Mesothelial cell of epicardium (in vitro differentiated cells): Measurements from ENCODE around the gene KCNK7. TPM values are rescaled to one million over a fixed set of nuclear protein-coding genes. Genes with fewer than 3 reads are reported as not detected.
"Not testable (repeated sequence)": the region's sequence is repeated elsewhere in the genome, so short reads cannot be mapped to it uniquely, and the experiment has no call there.

ENCODE experiments used
- DNase-seq, 2 experiments: peaks; one replicate each; pipeline ENCODE4 v3.0.0; 2021; ENCODE audit warnings: low spot score in 2 of 2; ENCODE audit not compliant: unreplicated experiment in 2 of 2
- H3K27ac Mint-ChIP-seq: 2 replicates; pipeline ENCODE4 v1.8.0; 2021; ENCODE audit warnings: mixed read lengths
- H3K27me3 Mint-ChIP-seq: 2 replicates; pipeline ENCODE4 v1.8.0; 2021; ENCODE audit warnings: low read depth, mixed read lengths
- H3K36me3 Mint-ChIP-seq: 2 replicates; pipeline ENCODE4 v1.8.0; 2021; ENCODE audit warnings: mixed read lengths
- H3K4me1 Mint-ChIP-seq: 2 replicates; pipeline ENCODE4 v1.8.0; 2021; ENCODE audit warnings: mixed read lengths
- H3K4me3 Mint-ChIP-seq: 2 replicates; pipeline ENCODE4 v1.8.0; 2021; ENCODE audit warnings: mild to moderate bottlenecking, moderate library complexity, mixed read lengths
- H3K9me3 Mint-ChIP-seq: 2 replicates; pipeline ENCODE4 v1.8.0; 2021; ENCODE audit warnings: mixed read lengths
- total RNA-seq: library from RNA; stranded (reverse); gene quantifications from 3 replicates; pipeline ENCODE4 v1.2.1, GENCODE V29; 2021
- TF ChIP-seq, protein P1 (sequence below): fragments of 200-600 bp; sonication (generic); IDR thresholded peaks from one replicate; pipeline ENCODE4 v1.5.0; 2021; ENCODE audit warnings: antibody characterized with exemption; ENCODE audit not compliant: unreplicated experiment

KCNK7 gene
- total RNA-seq, 1 donor from 2014 or later, result 2.4 TPM

DNA sequence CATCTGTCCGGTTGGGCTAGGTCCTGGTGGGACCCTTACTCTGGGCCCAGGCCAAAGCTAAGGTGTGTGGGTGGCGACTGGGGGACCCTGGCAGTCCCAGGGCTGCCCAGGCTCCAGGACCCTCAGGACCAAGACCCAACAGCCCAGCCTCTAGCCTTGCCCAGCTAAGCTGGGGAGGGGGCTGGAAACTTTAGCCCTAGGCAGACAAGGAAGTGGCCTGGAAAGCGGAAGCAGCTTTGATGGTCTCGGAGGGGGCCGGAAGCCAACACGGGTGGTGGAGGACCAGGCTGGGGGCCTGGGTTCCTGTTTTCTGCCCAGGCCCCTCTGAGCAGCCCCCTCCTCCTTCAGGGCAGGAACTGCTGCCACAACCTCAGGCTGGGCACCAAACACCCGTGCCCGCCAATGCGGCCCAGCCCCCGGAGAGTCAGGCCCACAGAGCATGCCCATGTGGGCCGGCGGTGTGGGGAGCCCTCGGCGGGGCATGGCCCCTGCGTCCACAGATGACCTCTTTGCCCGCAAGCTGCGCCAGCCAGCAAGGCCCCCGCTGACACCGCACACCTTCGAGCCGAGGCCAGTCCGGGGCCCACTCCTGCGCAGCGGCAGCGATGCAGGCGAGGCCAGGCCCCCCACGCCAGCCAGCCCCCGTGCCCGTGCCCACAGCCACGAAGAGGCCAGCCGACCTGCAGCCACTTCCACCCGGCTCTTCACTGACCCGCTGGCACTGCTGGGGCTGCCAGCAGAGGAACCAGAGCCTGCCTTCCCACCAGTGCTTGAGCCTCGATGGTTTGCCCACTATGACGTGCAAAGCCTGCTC is 45.1 kb upstream of the KCNK7 start:
- H3K36me3 Mint-ChIP-seq, result peaks cover 6% of the 10 kb centered on the region
- H3K4me1 Mint-ChIP-seq, result peaks cover 35% of the 10 kb centered on the region
- peak overlapping the region; percentile 39 for H3K27ac Mint-ChIP-seq
- no peaks in the 10 kb centered on the region for H3K9me3 Mint-ChIP-seq
- peaks cover 2% of the 10 kb centered on the region for H3K27me3 Mint-ChIP-seq
- no peak overlapping the region for H3K4me3 Mint-ChIP-seq
- DNase-seq, result no peak
- TF ChIP-seq, protein P1, sequence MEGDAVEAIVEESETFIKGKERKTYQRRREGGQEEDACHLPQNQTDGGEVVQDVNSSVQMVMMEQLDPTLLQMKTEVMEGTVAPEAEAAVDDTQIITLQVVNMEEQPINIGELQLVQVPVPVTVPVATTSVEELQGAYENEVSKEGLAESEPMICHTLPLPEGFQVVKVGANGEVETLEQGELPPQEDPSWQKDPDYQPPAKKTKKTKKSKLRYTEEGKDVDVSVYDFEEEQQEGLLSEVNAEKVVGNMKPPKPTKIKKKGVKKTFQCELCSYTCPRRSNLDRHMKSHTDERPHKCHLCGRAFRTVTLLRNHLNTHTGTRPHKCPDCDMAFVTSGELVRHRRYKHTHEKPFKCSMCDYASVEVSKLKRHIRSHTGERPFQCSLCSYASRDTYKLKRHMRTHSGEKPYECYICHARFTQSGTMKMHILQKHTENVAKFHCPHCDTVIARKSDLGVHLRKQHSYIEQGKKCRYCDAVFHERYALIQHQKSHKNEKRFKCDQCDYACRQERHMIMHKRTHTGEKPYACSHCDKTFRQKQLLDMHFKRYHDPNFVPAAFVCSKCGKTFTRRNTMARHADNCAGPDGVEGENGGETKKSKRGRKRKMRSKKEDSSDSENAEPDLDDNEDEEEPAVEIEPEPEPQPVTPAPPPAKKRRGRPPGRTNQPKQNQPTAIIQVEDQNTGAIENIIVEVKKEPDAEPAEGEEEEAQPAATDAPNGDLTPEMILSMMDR, result no peak

DNA sequence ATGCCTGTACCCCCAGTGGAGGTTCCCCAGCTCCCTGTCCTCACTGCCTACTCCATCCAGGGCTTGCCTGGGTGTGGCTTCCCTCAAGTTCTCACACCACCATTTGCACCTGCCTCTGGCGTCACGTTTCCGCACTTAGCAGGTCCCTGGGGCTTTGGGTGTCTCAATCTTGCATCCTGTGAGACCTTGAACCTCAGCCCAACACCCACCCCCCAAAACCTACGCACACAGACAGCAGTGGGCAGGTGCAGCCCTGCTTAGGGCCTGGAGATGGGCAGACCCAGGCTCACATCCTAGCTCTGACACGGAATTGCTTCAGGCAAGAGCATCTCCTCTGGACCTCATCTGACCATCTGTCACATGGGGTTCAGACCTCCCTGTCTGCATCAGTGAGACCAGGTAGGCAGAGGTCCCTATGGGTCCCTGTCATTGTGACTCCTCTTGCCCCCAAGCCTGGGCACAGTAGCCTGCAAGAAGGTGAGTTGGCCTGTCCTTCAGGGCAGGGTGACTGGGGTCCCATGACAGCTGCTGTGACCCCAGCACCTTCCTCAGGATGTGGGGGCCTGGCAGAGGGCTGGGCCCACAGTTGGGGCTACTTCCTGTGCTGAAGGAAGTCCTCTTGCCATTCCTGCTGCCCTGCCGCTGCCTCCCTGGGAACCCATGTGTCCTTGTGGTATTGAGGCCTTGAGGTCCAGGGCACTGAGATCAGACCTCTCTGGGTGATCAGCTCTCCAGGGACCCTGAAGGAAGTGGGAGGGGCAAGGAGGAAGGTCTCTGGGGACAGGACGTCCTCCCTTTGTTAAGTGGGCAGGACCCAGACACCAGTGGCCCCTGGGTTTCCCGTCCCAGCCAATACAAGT is 44.3 kb upstream of the KCNK7 start:
- no peaks in the 10 kb centered on the region for H3K9me3 Mint-ChIP-seq
- peaks cover 2% of the 10 kb centered on the region for H3K27me3 Mint-ChIP-seq
- no peak overlapping the region for H3K4me3 Mint-ChIP-seq
- no peak for DNase-seq
- H3K36me3 Mint-ChIP-seq, result peaks cover 7% of the 10 kb centered on the region
- peaks cover 30% of the 10 kb centered on the region for H3K4me1 Mint-ChIP-seq
- H3K27ac Mint-ChIP-seq, result no peak overlapping the region
- TF ChIP-seq, protein P1, result no peak

DNA sequence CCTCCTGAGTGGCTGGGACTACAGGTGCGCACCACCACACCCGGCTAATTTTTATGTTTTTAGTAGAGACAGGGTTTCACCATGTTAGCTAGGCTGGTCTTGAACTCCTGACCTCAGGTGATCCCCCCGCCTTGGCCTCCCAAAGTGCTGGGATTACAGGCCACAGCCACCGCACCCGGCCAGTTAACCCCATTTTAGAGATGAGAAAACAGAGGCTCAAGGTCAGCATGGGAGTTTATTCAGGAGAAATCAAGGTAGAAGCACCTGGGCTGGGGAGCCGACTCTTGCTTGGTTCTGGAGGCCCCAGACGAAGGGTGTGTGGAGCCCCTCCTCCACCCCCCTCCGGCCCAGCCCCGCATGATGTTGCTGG is 43.6 kb upstream of the KCNK7 start:
- not testable (repeated sequence) for H3K36me3 Mint-ChIP-seq, H3K27me3 Mint-ChIP-seq, DNase-seq, H3K9me3 Mint-ChIP-seq
- Mint-ChIP-seq H3K4me1 (peaks cover 25% of the 10 kb centered on the region), H3K27ac (peak overlapping the region; percentile 92), H3K4me3 (peak overlapping the region; percentile 75)

DNA sequence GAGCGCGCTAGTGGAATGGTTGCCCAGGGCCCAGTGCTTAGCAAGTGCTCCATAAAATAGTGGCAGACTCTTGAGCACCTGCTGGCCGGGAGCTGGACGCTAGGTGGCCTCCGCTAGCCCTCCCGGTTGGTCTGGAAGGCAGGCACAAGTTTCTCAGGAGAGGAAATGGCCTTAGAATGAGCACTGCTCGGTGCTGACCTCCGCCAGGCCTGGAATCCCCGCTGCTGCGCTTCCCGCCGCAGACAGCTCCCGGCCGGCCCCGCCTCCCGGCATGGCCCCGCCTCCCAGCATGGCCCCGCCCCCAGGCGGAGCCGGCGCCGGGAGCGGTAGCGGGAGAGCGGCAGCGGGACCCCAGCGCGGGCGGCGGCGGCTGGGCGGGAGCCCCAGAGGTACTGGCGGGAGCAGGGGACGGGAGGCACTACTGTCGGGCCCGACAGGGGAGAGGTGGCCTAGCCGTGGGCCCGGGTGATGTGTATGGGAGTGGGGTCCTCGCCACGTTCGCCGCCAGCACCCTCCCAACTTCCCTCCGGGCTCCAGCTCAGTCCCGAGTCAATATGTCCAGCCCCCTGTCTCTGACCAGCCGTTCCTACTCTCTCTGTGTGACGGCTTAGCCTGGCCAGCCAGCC is 42.3 kb upstream of the KCNK7 start, which contains the start of gene SIPA1:
Gene SIPA1, plus strand, starts transcription at position 308 of the 626 bp plus-strand sequence. CDS start 2,821 bp downstream, outside the sequence.
- DNase-seq, result peak; percentile 72 to 86
- Mint-ChIP-seq H3K9me3 (no peaks in the 10 kb centered on the region), H3K4me1 (peaks cover 13% of the 10 kb centered on the region), H3K27me3 (peaks cover 2% of the 10 kb centered on the region), H3K27ac (peak within 1 kb of the TSS; percentile 92), H3K4me3 (peak within 1 kb of the TSS; percentile 75), H3K36me3 (peaks cover 9% of the 10 kb centered on the region)
- TF ChIP-seq, protein P1, result no peak

DNA sequence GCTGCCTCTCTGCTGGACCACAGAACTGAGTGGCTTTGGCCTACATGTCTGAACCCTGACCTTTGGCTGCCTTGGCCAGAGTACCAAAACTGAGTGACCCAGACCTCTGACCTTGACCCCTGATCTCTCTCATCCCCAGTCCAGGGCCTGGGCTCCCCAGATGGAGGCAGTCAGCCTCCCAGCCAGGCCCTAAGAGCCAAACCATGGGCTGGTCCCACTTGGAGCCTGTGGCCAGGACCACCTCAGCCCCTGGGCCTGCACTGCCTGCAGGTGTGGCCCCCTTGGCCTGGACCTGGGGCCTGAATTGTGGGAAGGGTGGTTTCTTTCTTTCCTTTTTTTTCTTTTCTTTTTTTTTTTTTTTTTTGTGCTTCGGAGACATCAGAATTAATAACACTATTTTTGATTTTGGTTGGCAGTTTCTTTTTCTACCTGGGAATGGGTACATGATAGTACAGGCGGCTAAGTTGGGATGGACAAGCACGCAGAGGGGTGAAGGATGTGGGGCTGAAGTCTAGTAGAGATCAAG is 41.5 kb upstream of the KCNK7 start:
- peaks cover 13% of the 10 kb centered on the region for H3K4me1 Mint-ChIP-seq
- H3K27me3 Mint-ChIP-seq, result peaks cover 2% of the 10 kb centered on the region
- peaks cover 9% of the 10 kb centered on the region for H3K36me3 Mint-ChIP-seq
- peak overlapping the region; percentile 33 for H3K4me3 Mint-ChIP-seq
- no peaks in the 10 kb centered on the region for H3K9me3 Mint-ChIP-seq
- DNase-seq, result no peak
- TF ChIP-seq, protein P1, result no peak
- no peak overlapping the region for H3K27ac Mint-ChIP-seq
